Activated CD8-positive, alpha-beta memory T cell treated with anti-CD3 and anti-CD28 coated beads for 1 hour (primary cell): ENCODE data around the gene SLX4IP.

Experiments
- DNase-seq, 2 donors: peaks; one replicate each; pipeline ENCODE4 v3.0.0-alpha.2; 2020; ENCODE audit warnings: low read depth in 1 of 2; ENCODE audit errors: extremely low read depth in 1 of 2

Gene SLX4IP

GRCh38 chr20:10621149-10621548 is 186.0 kb downstream of the SLX4IP start:
- no peak for DNase-seq

GRCh38 chr20:10622657-10623418 is 187.7 kb downstream of the SLX4IP start:
- DNase-seq, result no peak

- DNase-seq, result no peak
Measured at GRCh38 chr20:10625641-10626040, 190.5 kb downstream of the SLX4IP start.

- no peak for DNase-seq
Measured at GRCh38 chr20:10626896-10627295, 191.8 kb downstream of the SLX4IP start.

- no peak for DNase-seq
Measured at GRCh38 chr20:10629946-10630650, 195.0 kb downstream of the SLX4IP start.

- DNase-seq, result no peak
Measured at GRCh38 chr20:10631126-10631525, 196.0 kb downstream of the SLX4IP start.

GRCh38 chr20:10632721-10633509 is 197.8 kb downstream of the SLX4IP start:
- DNase-seq, result no peak

GRCh38 chr20:10633718-10634117 is 198.6 kb downstream of the SLX4IP start:
- DNase-seq, result no peak

- DNase-seq, result no peak
Measured at GRCh38 chr20:10634211-10634610, 199.1 kb downstream of the SLX4IP start.

GRCh38 chr20:10634683-10635411 is 199.7 kb downstream of the SLX4IP start:
- no peak for DNase-seq

GRCh38 chr20:10635476-10636208 is 200.5 kb downstream of the SLX4IP start:
- DNase-seq, result no peak

- DNase-seq, result no peak
Measured at GRCh38 chr20:10636326-10636818, 201.3 kb downstream of the SLX4IP start.

- DNase-seq, result no peak
Measured at GRCh38 chr20:10637031-10637559, 202.0 kb downstream of the SLX4IP start.

GRCh38 chr20:10637563-10637962 is 202.5 kb downstream of the SLX4IP start:
- no peak for DNase-seq

- no peak for DNase-seq
Measured at GRCh38 chr20:10639077-10639736, 204.1 kb downstream of the SLX4IP start.

GRCh38 chr20:10639737-10640556 is 204.8 kb downstream of the SLX4IP start:
- DNase-seq, result no peak

- DNase-seq, result no peak
Measured at GRCh38 chr20:10640897-10641296, 205.8 kb downstream of the SLX4IP start.

GRCh38 chr20:10641467-10641866 is 206.4 kb downstream of the SLX4IP start:
- DNase-seq, result no peak
